Lower leg skin (tissue), 4 donors: ENCODE results near the gene MYOG. TPM values are rescaled to one million over a fixed set of nuclear protein-coding genes. Genes with fewer than 3 reads are reported as not detected.

Experiments used
- DNase-seq, 2 donors: peaks; one replicate each; pipeline ENCODE4 v3.0.0-alpha.2; 2019; ENCODE audit warnings: low spot score in 2 of 2
- H3K4me3 ChIP-seq: fragments of 200-600 bp; sonication (generic); 2 replicates; pipeline ENCODE4 v1.5.1; 2017; ENCODE audit warnings: mild to moderate bottlenecking, low read depth; ENCODE audit not compliant: poor library complexity, severe bottlenecking
- POLR2A ChIP-seq, 2 donors: fragments of 450-650 bp; IDR thresholded peaks; one replicate each; pipeline ENCODE4 v1.6.1; 2016 to 2017; ENCODE audit warnings: antibody characterized with exemption in 2 of 2, mild to moderate bottlenecking in 1 of 2, moderate library complexity in 1 of 2
- WGBS, 2 donors: methylation state at CpG; one replicate each; pipeline ENCODE4 v1.1.5; 2018; 5-methylcytosine and 5-hydroxymethylcytosine counted together
- intact Hi-C: fragments of 100-400 bp; cut with DNase I; formaldehyde crosslinking; loops from one replicate; pipeline ENCODE4 v1.15.0; 2023; ENCODE audit warnings: low total_unique reads
- total RNA-seq, 4 donors: library from RNA; depleted of rRNA; stranded (reverse); fragments of >200 nt; gene quantifications; one replicate each; pipeline ENCODE4 v1.1.0, GENCODE V29; 2016
- TF ChIP-seq, protein P1 (sequence below), 3 donors: fragments of 450-650 bp; IDR thresholded peaks; one replicate each; pipeline ENCODE4 v1.5.1; 2016; ENCODE audit warnings: antibody characterized with exemption in 3 of 3, mild to moderate bottlenecking in 3 of 3, moderate library complexity in 2 of 3

MYOG gene
- total RNA-seq, 4 donors from 2014 or later, result not detected

DNA sequence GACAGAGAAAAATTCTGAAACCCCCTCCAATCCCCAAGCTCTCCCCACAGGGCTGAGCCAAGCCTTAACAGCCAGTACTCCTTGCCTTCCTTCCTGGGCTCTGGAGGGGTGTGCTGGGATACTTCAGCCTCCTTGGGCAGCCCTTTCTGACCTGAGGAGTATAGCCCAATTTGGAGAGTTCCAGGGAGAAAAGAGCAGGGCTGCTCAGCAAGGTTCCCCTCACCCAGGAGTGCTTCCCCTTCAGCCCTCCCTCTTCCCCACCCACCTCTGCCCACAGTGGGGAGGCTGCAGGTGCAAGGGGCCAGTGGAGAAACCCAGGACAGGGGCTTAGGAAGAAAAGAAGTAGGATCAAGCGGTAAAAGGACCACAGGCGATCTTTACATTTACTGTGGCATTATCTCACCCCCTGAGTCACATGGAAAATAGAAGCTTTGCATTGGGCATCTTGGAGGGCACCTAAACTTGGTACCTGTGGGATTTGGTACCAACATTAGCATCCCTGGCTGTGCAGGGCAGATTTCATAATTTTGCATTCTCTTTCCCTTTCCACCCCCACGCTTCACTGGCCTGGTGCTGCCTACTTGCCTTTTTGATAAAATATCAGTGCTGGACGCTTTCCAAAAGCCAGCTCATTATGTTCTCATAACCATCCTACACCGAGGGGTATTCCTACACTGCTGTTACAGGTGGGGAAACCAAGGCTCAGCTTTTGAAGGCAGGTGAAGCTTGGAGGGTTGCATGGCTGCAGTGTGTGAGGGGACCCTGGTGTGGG is 38.9 kb upstream of the MYOG start:
- TF ChIP-seq, protein P1, sequence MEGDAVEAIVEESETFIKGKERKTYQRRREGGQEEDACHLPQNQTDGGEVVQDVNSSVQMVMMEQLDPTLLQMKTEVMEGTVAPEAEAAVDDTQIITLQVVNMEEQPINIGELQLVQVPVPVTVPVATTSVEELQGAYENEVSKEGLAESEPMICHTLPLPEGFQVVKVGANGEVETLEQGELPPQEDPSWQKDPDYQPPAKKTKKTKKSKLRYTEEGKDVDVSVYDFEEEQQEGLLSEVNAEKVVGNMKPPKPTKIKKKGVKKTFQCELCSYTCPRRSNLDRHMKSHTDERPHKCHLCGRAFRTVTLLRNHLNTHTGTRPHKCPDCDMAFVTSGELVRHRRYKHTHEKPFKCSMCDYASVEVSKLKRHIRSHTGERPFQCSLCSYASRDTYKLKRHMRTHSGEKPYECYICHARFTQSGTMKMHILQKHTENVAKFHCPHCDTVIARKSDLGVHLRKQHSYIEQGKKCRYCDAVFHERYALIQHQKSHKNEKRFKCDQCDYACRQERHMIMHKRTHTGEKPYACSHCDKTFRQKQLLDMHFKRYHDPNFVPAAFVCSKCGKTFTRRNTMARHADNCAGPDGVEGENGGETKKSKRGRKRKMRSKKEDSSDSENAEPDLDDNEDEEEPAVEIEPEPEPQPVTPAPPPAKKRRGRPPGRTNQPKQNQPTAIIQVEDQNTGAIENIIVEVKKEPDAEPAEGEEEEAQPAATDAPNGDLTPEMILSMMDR (IDR thresholded peaks at IDR 0.05), result no peak
- TF ChIP-seq POLR2A (IDR thresholded peaks at IDR 0.05), result no peak
- 66 to 67% methylated on average over 5 of the region's 5 CpGs for WGBS, 2 donors
- DNase-seq, result peak in 1 of 2 donors; percentile 43
- intact Hi-C loops, result no loop called here
- H3K4me3 ChIP-seq, result no peak overlapping the region

DNA sequence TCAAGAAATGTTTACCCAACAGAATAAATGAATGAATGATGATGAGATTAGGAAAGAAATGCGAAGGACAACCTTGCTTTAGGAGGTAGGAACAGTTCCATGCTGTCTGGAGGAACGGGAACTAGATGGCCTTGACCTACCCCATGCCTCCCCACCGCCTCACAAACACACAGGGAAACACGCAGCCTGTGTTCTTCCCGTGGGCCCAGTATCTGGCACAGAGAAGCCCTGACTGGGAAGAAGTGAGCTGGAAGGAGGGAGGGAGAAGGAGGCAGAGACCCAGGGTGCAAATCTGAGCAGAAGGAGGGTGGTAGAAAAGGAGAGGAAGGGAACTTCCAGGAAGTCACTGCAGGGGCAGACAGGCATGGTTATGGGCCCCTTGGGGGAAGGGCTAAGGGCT is 38.2 kb upstream of the MYOG start:
- DNase-seq, result peak in 1 of 2 donors; percentile 31

DNA sequence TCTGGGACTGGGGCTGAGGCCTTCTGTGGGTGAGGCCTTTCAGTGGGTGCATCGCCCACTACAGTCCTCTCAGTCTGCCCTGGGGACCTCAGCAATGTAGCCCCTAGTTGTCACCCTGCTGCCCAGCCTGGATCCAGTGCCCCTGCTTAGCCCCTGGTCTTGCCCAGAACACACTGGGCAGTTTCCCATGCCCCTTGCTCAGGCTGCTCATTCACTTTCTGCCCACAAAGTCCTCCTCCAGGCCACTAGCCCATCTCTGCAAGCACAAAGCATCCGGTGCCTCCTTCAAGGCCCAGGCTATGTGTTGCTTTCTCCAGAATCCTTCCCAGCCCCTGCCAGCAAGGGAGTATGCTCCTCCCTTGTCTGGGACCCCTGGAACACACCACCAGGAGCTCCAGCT is 36.3 kb upstream of the MYOG start:
- intact Hi-C loops, result no loop called here
- H3K4me3 ChIP-seq, result no peak overlapping the region
- peak in 1 of 2 donors; percentile 71 for DNase-seq
- WGBS, 2 donors, result 94 to 97% methylated on average over 2 of the region's 2 CpGs
- TF ChIP-seq POLR2A (IDR thresholded peaks at IDR 0.05), result no peak
- TF ChIP-seq, protein P1 (IDR thresholded peaks at IDR 0.05), result no peak

More for the DNA sequence above, 38.2 kb upstream of the MYOG start:
- no peak overlapping the region for H3K4me3 ChIP-seq
- intact Hi-C loops, result no loop called here
- 67 to 75% methylated on average over 5 of the region's 5 CpGs for WGBS, 2 donors
- no peak for TF ChIP-seq POLR2A (IDR thresholded peaks at IDR 0.05)
- TF ChIP-seq, protein P1 (IDR thresholded peaks at IDR 0.05), result no peak

DNA sequence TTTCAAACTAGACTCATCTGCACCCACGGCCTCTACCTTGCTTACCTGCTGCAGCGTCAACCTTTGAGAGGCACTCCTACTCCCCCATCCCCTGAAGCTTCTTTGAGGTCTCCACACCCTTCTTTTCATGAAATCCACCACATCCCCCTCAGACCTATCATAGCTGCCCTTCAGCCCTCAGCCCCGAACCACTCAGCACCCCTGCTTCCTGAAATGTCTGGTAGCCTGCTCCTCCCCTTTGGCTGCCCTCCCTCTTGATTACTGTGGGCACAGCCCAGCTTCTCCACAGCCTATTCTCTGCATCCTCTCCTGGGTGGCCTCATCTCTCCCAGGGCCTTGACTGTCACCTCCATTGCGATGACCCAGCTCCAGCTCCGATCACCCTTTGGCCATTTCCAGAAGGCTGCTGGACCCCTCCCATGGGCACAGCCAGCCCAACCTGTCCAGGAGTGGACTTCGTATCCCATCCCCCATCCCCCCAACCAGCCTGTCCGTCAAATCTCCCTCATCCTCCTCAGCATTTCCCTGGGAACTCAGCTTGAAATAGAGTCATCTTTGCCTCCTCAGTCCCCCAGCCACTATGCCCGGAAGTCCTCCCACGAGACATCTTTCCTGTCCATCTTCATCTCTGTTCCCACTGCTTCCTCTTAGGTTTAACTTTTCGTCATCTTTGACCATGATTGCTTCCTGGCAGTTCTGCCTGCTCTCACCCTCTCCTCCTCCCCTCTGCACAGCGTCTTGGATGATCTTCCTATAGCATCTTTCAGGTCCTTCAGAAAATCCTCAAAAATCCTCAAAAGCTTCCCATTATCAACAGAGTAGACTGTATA is 35.6 kb upstream of the MYOG start:
- intact Hi-C loops, result no loop called here
- H3K4me3 ChIP-seq, result no peak overlapping the region
- 69 to 72% methylated on average over 11 of the region's 11 CpGs for WGBS, 2 donors
- DNase-seq, result peak in 1 of 2 donors; percentile 73
- TF ChIP-seq, protein P1 (IDR thresholded peaks at IDR 0.05), result no peak
- no peak for TF ChIP-seq POLR2A (IDR thresholded peaks at IDR 0.05)

DNA sequence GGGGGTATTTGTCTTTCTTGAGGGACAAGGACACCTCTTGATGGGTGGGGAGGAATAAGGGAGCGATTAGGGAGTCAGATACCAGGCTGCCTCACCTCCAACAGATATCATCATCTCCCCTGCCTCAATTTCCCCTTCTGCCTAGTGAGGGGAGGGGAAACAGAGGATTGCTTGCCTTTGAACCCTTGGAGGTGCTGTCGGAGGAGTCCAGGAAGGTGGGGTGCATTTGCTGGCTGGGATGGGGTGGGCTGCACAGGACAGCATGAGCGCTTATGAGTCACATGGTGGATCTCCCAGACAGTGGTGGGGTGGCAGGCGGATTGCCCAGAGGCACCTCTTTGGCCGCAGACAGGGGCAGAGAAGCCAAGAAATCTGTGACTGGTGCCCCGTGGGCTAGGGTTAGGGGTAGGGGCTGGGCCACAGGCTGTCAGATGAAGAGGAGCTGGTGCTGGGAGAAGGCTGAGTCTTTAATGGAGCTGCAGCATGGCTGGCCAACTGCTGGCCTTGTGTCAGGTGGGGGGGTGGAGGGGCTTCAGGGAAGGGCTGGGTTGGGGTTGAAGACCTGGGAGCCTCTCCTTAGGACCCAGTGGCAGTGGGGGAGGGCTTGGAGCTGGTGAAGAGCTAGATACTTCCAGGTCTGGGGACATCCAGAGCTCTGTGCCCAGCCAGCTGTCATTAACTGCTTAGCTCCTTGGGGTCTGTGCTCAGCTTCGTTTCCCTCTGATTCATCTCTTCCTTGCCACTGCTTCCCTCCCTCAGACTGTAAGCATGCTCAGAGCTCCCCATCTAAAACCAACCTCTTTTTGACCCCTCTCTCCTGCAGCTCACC is 34.7 kb upstream of the MYOG start:
- TF ChIP-seq, protein P1 (IDR thresholded peaks at IDR 0.05), result no peak
- no peak for TF ChIP-seq POLR2A (IDR thresholded peaks at IDR 0.05)
- intact Hi-C loops, result no loop called here
- 74 to 79% methylated on average over 7 of the region's 7 CpGs for WGBS, 2 donors
- DNase-seq, result peak in 1 of 2 donors; percentile 56
- H3K4me3 ChIP-seq, result no peak overlapping the region
